ENCODE results near the gene MYO18B.

The MYO18B gene

DNA sequence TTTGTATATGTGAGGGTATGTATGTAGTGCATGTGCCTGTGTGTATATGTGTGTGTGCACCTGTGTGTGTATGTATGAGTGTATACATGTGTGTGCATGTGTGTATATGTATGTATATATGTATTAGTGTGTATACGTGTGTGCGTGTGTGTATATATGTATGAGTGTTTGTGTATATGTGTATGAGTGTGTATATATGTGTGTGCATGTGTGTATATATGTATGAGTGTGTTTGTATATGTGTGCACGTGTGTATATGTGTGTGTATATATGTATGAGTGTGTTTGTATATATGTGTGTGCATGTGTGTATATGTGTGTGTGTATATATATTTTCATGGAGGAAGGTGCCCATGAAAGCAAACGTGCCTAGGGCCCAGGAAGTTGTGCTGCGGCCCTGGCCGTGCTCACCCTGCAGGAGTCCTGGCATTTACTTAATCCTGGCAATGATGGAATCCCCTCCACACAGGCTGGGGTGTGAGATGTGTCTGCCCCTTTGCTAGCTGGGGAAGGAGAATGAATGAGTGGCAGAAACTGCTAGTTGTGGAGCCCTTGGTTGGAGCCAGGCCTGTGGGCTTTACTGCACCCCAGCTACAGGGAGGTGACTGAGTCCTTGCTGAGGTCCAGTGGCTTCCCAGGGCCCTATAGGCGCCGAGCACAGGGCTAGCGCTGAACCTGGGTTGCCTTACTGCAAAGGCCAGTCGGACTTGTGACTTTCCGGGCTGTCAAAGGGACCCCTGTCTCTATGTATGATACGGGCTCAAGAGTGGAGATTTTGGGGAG, 97.2 kb downstream of the MYO18B start:
- no peak for DNase-seq (ENCODE audit: low read depth)
- no peak overlapping the region for H3K4me3 ChIP-seq (ENCODE audit: low read depth, low read length)

- no peak overlapping the region for H3K4me3 ChIP-seq (ENCODE audit: low read depth, low read length)
- no peak for DNase-seq (ENCODE audit: low read depth)
These were observed 97.8 kb downstream of the MYO18B start for GRCh38 chr22:25839755-25840154.

DNA sequence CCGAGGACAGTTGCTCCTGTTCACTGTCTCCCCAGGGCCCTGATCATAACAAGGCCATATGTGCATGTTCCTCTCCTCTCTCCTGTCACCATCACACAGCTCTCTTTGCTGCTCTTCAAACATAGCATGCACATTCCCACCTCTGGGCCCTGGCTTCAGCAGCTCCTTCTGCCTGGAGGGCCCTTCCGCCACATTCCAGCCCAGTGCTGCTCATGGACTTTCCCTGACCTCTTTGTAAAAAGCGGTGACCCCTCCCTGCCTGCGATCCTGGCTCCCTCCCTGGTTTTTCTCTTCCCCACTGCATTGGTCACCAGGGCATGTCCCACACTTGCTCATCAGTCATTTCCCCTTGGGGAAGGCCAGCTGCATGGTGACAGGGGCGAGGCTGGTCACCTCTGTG, 98.2 kb downstream of the MYO18B start:
- DNase-seq (ENCODE audit: low read depth): no peak

GRCh38 chr22:25840891-25841290, 98.9 kb downstream of the MYO18B start:
- DNase-seq (ENCODE audit: low read depth): no peak
- no peak overlapping the region for H3K4me3 ChIP-seq (ENCODE audit: low read depth, low read length)

More for the DNA sequence above, 98.2 kb downstream of the MYO18B start:
- H3K4me3 ChIP-seq (ENCODE audit: low read depth, low read length): no peak overlapping the region

- DNase-seq (ENCODE audit: low read depth): no peak
- H3K4me3 ChIP-seq (ENCODE audit: low read depth, low read length): no peak overlapping the region
These were observed 99.8 kb downstream of the MYO18B start for GRCh38 chr22:25841775-25842174.

- no peak for DNase-seq (ENCODE audit: low read depth)
- H3K4me3 ChIP-seq (ENCODE audit: low read depth, low read length): no peak overlapping the region
These were observed 101.8 kb downstream of the MYO18B start for GRCh38 chr22:25843660-25844405.

DNA sequence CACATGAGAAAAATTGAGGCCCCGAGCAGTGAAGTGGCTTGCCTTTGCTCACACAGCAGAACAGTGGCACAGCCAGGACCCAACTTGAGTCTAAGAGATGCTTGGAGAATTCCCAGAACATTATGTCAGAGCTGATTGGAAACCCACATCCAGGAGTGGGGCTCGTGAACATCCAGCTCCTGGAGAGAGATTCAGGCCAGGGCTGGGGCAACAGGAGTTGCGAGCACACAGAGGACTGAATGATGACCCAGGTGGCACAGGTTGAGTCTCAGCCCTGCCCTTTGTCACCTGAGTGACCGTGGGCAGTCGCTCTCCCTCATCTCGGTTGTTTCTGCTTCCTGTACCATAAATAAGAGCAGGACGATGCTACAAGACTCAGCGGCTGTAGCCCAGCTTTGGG, 102.6 kb downstream of the MYO18B start:
- DNase-seq (ENCODE audit: low read depth): no peak
- H3K4me3 ChIP-seq (ENCODE audit: low read depth, low read length): no peak overlapping the region

GRCh38 chr22:25845985-25846745, 104.2 kb downstream of the MYO18B start:
- no peak overlapping the region for H3K4me3 ChIP-seq (ENCODE audit: low read depth, low read length)
- no peak for DNase-seq (ENCODE audit: low read depth)

- H3K4me3 ChIP-seq (ENCODE audit: low read depth, low read length): no peak overlapping the region
- DNase-seq (ENCODE audit: low read depth): no peak
These were observed 105.5 kb downstream of the MYO18B start for GRCh38 chr22:25847451-25847850.

- H3K4me3 ChIP-seq (ENCODE audit: low read depth, low read length): no peak overlapping the region
- no peak for DNase-seq (ENCODE audit: low read depth)
These were observed 107.0 kb downstream of the MYO18B start for GRCh38 chr22:25848954-25849353.

DNA sequence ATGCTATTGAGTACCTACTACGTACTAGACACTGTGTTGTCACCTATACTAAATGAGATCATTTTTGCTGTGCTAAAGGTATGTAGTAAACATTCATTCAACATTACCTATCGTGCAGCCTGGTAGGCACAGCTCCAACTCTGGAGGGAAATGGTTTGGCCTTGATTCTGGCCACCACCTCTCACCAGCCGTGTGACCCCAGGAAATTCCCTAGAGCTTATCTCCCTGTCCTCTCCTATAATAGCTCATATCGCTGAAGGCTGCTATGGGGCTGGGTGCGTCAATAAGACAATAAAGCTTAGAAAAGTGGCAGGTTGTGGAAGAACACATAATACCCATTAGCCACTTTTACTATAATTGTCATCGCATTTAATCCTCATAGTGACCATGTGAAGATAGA, 107.5 kb downstream of the MYO18B start:
- DNase-seq (ENCODE audit: low read depth): no peak
- no peak overlapping the region for H3K4me3 ChIP-seq (ENCODE audit: low read depth, low read length)

- no peak for DNase-seq (ENCODE audit: low read depth)
These were observed 110.2 kb downstream of the MYO18B start for GRCh38 chr22:25852223-25852622.

GRCh38 chr22:25853078-25853477, 111.1 kb downstream of the MYO18B start:
- no peak for DNase-seq (ENCODE audit: low read depth)
- no peak overlapping the region for H3K4me3 ChIP-seq (ENCODE audit: low read depth, low read length)

More at GRCh38 chr22:25852223-25852622, 110.2 kb downstream of the MYO18B start:
- no peak overlapping the region for H3K4me3 ChIP-seq (ENCODE audit: low read depth, low read length)

DNA sequence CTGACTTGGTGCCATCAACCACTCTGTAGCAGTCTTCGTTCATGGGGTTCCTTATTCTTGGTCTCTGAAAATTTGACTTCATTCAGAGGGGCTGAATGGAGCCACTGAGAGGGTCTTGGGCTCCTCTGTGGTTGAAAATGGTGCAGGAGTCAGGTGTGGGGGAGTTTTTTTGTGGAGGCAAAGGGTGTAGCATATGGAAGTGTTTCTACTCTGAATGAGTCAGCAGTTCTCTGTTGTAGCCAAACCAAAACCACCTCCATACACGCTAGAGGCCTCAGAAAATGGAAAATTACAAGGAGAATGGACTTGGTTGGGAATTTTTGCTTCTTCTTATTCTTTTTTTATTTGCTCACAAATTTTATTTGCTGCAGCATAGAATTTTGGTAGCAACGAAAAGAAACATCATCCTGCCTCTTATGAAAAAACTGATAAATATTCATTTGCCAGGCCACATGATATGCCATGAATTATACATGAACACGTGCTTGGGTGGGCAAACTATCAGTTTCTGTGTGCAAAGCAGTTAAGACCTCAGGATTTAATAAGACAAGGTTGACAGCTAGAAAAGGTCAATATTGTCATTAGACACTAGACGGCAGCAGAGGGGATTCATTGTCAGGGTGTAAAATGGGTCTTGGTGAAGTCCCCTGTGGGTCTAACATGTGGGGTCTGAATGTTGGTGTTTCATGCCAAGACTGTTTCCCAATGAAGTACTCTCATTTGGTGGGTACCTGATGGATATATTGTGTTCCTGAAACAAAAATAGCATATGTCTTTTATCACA, 111.7 kb downstream of the MYO18B start:
- DNase-seq (ENCODE audit: low read depth): no peak

GRCh38 chr22:25869771-25870170, 127.8 kb downstream of the MYO18B start:
- no peak overlapping the region for H3K4me3 ChIP-seq (ENCODE audit: low read depth, low read length)
- DNase-seq (ENCODE audit: low read depth): no peak

More for the DNA sequence above, 111.7 kb downstream of the MYO18B start:
- no peak overlapping the region for H3K4me3 ChIP-seq (ENCODE audit: low read depth, low read length)

GRCh38 chr22:25874327-25874726, 132.3 kb downstream of the MYO18B start:
- DNase-seq (ENCODE audit: low read depth): no peak
- H3K4me3 ChIP-seq (ENCODE audit: low read depth, low read length): no peak overlapping the region

DNA sequence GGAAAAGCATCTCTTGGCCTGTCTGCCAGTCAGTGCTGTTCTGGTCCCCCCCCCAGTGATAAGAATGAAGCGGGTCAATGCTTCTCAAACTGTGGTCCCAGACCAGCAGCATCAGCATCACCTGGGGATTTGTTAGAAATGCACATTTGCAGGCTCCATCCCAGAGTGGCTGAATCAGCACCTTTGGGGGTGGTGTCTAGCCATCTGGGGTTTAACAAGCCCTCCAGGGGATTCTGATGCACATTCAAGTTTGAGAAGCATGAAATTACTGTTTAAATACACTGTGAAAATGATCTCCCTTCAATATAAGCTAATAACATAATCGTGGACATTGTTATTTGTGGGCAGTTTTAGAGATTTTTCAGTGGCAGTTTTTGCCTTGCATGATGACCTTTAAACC, 133.5 kb downstream of the MYO18B start:
- no peak for DNase-seq (ENCODE audit: low read depth)
- no peak overlapping the region for H3K4me3 ChIP-seq (ENCODE audit: low read depth, low read length)

DNA sequence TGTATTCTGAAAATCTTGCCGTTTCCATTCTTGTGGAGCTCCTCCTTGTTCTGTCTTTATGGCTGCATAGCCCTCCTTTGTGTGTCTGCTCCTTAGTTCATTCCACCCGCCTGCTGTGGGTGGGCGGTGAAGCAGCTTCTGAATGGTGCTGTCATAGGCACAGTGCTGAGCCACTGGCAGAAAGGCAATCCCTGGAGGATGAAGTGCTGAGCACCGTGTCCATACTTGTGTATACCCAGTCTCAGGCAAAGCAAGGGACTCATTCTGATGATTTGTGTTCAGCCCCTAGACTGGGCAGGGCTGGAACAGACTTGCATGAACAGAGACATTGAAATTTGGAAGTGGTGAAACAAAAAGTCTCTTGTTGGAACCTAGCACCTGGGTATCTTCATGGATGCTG, 134.9 kb downstream of the MYO18B start:
- DNase-seq (ENCODE audit: low read depth): no peak
- H3K4me3 ChIP-seq (ENCODE audit: low read depth, low read length): no peak overlapping the region

DNA sequence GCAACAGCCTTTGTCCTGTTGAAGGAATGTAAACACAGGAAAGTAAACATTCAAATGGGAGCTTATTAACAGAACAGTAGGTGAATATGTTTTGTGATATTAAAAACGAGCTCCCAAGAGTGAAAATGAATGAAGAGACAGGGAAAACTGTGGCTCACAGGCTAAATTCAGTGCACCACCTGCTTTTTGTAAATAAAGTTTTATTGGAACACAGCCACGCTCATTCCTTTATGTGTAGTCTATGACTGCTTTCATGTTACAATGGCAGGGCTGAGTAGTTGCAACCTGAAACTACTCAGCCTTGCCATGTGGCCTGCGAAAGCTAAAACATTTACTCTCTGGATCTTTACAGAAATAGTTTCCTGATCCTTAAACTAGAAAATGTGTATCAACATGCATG, 136.9 kb downstream of the MYO18B start:
- no peak overlapping the region for H3K4me3 ChIP-seq (ENCODE audit: low read depth, low read length)
- no peak for DNase-seq (ENCODE audit: low read depth)
